ENCODE measurements around the gene KCNJ6.

The KCNJ6 gene

GRCh38 chr21:37878946-37879660, 37.2 kb downstream of the KCNJ6 start:
- Histone ChIP-seq H2BK12ac (ENCODE audit: low read length in 2 of 2) (peak overlapping the region; percentile 1 to 8), H3K36me3 (ENCODE audit: control insufficient read depth in 1 of 2, insufficient read depth in 2 of 2, low read depth in 1 of 2, low read length in 2 of 2) (no peaks in the 10 kb centered on the region), H3K4ac (ENCODE audit: low read depth in 1 of 2, low read length in 2 of 2) (peak overlapping the region in 1 of 2 experiments; percentile 49), H3K9me3 (ENCODE audit: control insufficient read depth, low read length) (no peaks in the 10 kb centered on the region), H4K91ac (ENCODE audit: low read length) (no peak overlapping the region), H3K27ac (ENCODE audit: low read length, poor library complexity, severe bottlenecking) (peak overlapping the region; percentile 68), H3K18ac (ENCODE audit: low read depth in 1 of 2, low read length in 2 of 2) (peak overlapping the region in 1 of 2 experiments; percentile 91), H2AFZ (ENCODE audit: low read depth, low read length) (no peak overlapping the region), H3K27me3 (ENCODE audit: control insufficient read depth in 1 of 2, insufficient read depth in 1 of 2, low read length in 2 of 2) (peaks cover 0 to 59% of the 10 kb centered on the region in 2 experiments), H2AK5ac (ENCODE audit: low read length, severe bottlenecking) (peak overlapping the region; percentile 80), H3K4me1 (ENCODE audit: control insufficient read depth, insufficient read depth, low read depth, low read length) (peaks cover 26% of the 10 kb centered on the region), H2BK5ac (ENCODE audit: low read depth, low read length, poor library complexity, severe bottlenecking) (no peak overlapping the region), H3K23ac (ENCODE audit: low read length in 2 of 2) (no peak overlapping the region), H3K14ac (ENCODE audit: low read length in 2 of 2) (peak overlapping the region in 1 of 2 experiments; percentile 9), H3K4me2 (ENCODE audit: low read length, poor library complexity, severe bottlenecking) (no peak overlapping the region), H3K9ac (ENCODE audit: low read length) (no peak overlapping the region), H3K4me3 (ENCODE audit: insufficient read depth in 1 of 2, low read depth in 1 of 2, low read length in 2 of 2) (no peak overlapping the region), H2BK15ac (ENCODE audit: low read depth, poor library complexity, severe bottlenecking) (no peak overlapping the region), H4K8ac (ENCODE audit: low read length) (no peak overlapping the region), H2BK120ac (ENCODE audit: low read depth, low read length) (no peak overlapping the region), H3K79me1 (replicated peaks; ENCODE audit: low read length, poor library complexity, severe bottlenecking) (peaks cover 2% of the 10 kb centered on the region)
- DNase-seq, result peak; percentile 58
- 56% methylated on average over 7 of the region's 7 CpGs for WGBS

GRCh38 chr21:37877888-37878684, 38.2 kb downstream of the KCNJ6 start:
- H3K9me3 ChIP-seq (ENCODE audit: control insufficient read depth, low read length), result no peaks in the 10 kb centered on the region
- H3K4me1 ChIP-seq (ENCODE audit: control insufficient read depth, insufficient read depth, low read depth, low read length), result peaks cover 26% of the 10 kb centered on the region
- no peak overlapping the region for H3K4me3 ChIP-seq (ENCODE audit: insufficient read depth in 1 of 2, low read depth in 1 of 2, low read length in 2 of 2)
- H3K36me3 ChIP-seq (ENCODE audit: control insufficient read depth in 1 of 2, insufficient read depth in 2 of 2, low read depth in 1 of 2, low read length in 2 of 2), result no peaks in the 10 kb centered on the region
- H2BK120ac ChIP-seq (ENCODE audit: low read depth, low read length), result no peak overlapping the region
- WGBS, result 93% methylated on average over 3 of the region's 3 CpGs
- H3K18ac ChIP-seq (ENCODE audit: low read depth in 1 of 2, low read length in 2 of 2), result peak overlapping the region; percentile 25 to 91
- H3K4me2 ChIP-seq (ENCODE audit: low read length, poor library complexity, severe bottlenecking), result no peak overlapping the region
- peak overlapping the region; percentile 93 for H3K27ac ChIP-seq (ENCODE audit: low read length, poor library complexity, severe bottlenecking)
- peaks cover 0 to 55% of the 10 kb centered on the region in 2 experiments for H3K27me3 ChIP-seq (ENCODE audit: control insufficient read depth in 1 of 2, insufficient read depth in 1 of 2, low read length in 2 of 2)
- H2AFZ ChIP-seq (ENCODE audit: low read depth, low read length), result no peak overlapping the region
- no peak overlapping the region for H2BK15ac ChIP-seq (ENCODE audit: low read depth, poor library complexity, severe bottlenecking)
- DNase-seq, result no peak
- H2AK5ac ChIP-seq (ENCODE audit: low read length, severe bottlenecking), result peak overlapping the region; percentile 67
- no peak overlapping the region for H3K23ac ChIP-seq (ENCODE audit: low read length in 2 of 2)
- no peak overlapping the region for H3K4ac ChIP-seq (ENCODE audit: low read depth in 1 of 2, low read length in 2 of 2)
- peak overlapping the region; percentile 60 for H2BK5ac ChIP-seq (ENCODE audit: low read depth, low read length, poor library complexity, severe bottlenecking)
- no peak overlapping the region for H4K91ac ChIP-seq (ENCODE audit: low read length)
- H4K8ac ChIP-seq (ENCODE audit: low read length), result no peak overlapping the region
- H3K14ac ChIP-seq (ENCODE audit: low read length in 2 of 2), result peak overlapping the region in 1 of 2 experiments; percentile 9
- H3K9ac ChIP-seq (ENCODE audit: low read length), result no peak overlapping the region
- H2BK12ac ChIP-seq (ENCODE audit: low read length in 2 of 2), result peak overlapping the region in 1 of 2 experiments; percentile 79
- peaks cover 7% of the 10 kb centered on the region for H3K79me1 ChIP-seq (replicated peaks; ENCODE audit: low read length, poor library complexity, severe bottlenecking)

GRCh38 chr21:37877171-37877570, 39.1 kb downstream of the KCNJ6 start:
- Histone ChIP-seq H3K4me3 (ENCODE audit: insufficient read depth in 1 of 2, low read depth in 1 of 2, low read length in 2 of 2) (no peak overlapping the region), H2BK120ac (ENCODE audit: low read depth, low read length) (no peak overlapping the region), H3K4ac (ENCODE audit: low read depth in 1 of 2, low read length in 2 of 2) (no peak overlapping the region), H3K27ac (ENCODE audit: low read length, poor library complexity, severe bottlenecking) (peak overlapping the region; percentile 93), H3K79me1 (replicated peaks; ENCODE audit: low read length, poor library complexity, severe bottlenecking) (peaks cover 7% of the 10 kb centered on the region), H3K27me3 (ENCODE audit: control insufficient read depth in 1 of 2, insufficient read depth in 1 of 2, low read length in 2 of 2) (peaks cover 0 to 46% of the 10 kb centered on the region in 2 experiments), H3K4me2 (ENCODE audit: low read length, poor library complexity, severe bottlenecking) (no peak overlapping the region), H4K8ac (ENCODE audit: low read length) (no peak overlapping the region), H2BK12ac (ENCODE audit: low read length in 2 of 2) (no peak overlapping the region), H3K36me3 (ENCODE audit: control insufficient read depth in 1 of 2, insufficient read depth in 2 of 2, low read depth in 1 of 2, low read length in 2 of 2) (no peaks in the 10 kb centered on the region), H4K91ac (ENCODE audit: low read length) (no peak overlapping the region), H2BK15ac (ENCODE audit: low read depth, poor library complexity, severe bottlenecking) (no peak overlapping the region), H3K18ac (ENCODE audit: low read depth in 1 of 2, low read length in 2 of 2) (peak overlapping the region in 1 of 2 experiments; percentile 65), H3K9ac (ENCODE audit: low read length) (no peak overlapping the region), H3K9me3 (ENCODE audit: control insufficient read depth, low read length) (no peaks in the 10 kb centered on the region), H2AK5ac (ENCODE audit: low read length, severe bottlenecking) (peak overlapping the region; percentile 98), H3K23ac (ENCODE audit: low read length in 2 of 2) (no peak overlapping the region), H3K4me1 (ENCODE audit: control insufficient read depth, insufficient read depth, low read depth, low read length) (peaks cover 26% of the 10 kb centered on the region), H3K14ac (ENCODE audit: low read length in 2 of 2) (no peak overlapping the region), H2AFZ (ENCODE audit: low read depth, low read length) (no peak overlapping the region), H2BK5ac (ENCODE audit: low read depth, low read length, poor library complexity, severe bottlenecking) (no peak overlapping the region)
- DNase-seq, result peak; percentile 74
- 38% methylated on average over 1 of the region's 1 CpG for whole genome bisulfite sequencing

- Histone ChIP-seq H2BK120ac (ENCODE audit: low read depth, low read length) (no peak overlapping the region), H3K36me3 (ENCODE audit: control insufficient read depth in 1 of 2, insufficient read depth in 2 of 2, low read depth in 1 of 2, low read length in 2 of 2) (no peaks in the 10 kb centered on the region), H2BK15ac (ENCODE audit: low read depth, poor library complexity, severe bottlenecking) (no peak overlapping the region), H3K27ac (ENCODE audit: low read length, poor library complexity, severe bottlenecking) (peak overlapping the region; percentile 83), H4K8ac (ENCODE audit: low read length) (no peak overlapping the region), H4K91ac (ENCODE audit: low read length) (no peak overlapping the region), H3K18ac (ENCODE audit: low read depth in 1 of 2, low read length in 2 of 2) (no peak overlapping the region), H3K27me3 (ENCODE audit: control insufficient read depth in 1 of 2, insufficient read depth in 1 of 2, low read length in 2 of 2) (peaks cover 0 to 40% of the 10 kb centered on the region in 2 experiments), H2BK5ac (ENCODE audit: low read depth, low read length, poor library complexity, severe bottlenecking) (no peak overlapping the region), H3K4me1 (ENCODE audit: control insufficient read depth, insufficient read depth, low read depth, low read length) (peaks cover 26% of the 10 kb centered on the region), H3K4me2 (ENCODE audit: low read length, poor library complexity, severe bottlenecking) (no peak overlapping the region), H2AFZ (ENCODE audit: low read depth, low read length) (no peak overlapping the region), H3K9me3 (ENCODE audit: control insufficient read depth, low read length) (no peaks in the 10 kb centered on the region), H2AK5ac (ENCODE audit: low read length, severe bottlenecking) (peak overlapping the region; percentile 84), H3K79me1 (replicated peaks; ENCODE audit: low read length, poor library complexity, severe bottlenecking) (peaks cover 7% of the 10 kb centered on the region), H3K4ac (ENCODE audit: low read depth in 1 of 2, low read length in 2 of 2) (no peak overlapping the region), H3K9ac (ENCODE audit: low read length) (no peak overlapping the region), H3K23ac (ENCODE audit: low read length in 2 of 2) (no peak overlapping the region), H3K14ac (ENCODE audit: low read length in 2 of 2) (no peak overlapping the region), H3K4me3 (ENCODE audit: insufficient read depth in 1 of 2, low read depth in 1 of 2, low read length in 2 of 2) (no peak overlapping the region), H2BK12ac (ENCODE audit: low read length in 2 of 2) (no peak overlapping the region)
- DNase-seq, result no peak
- 80% methylated on average over 1 of the region's 1 CpG for WGBS
Measured at GRCh38 chr21:37876561-37876960, 39.7 kb downstream of the KCNJ6 start.

All from mesenchymal stem cell (in vitro differentiated cells and primary cell).